Inferior parietal cortex (tissue), 1 donor: ENCODE measurements around the gene ZXDC.

ENCODE experiments used
- DNase-seq: peaks from one replicate; pipeline ENCODE4 v3.0.0-alpha.2; 2016; ENCODE audit errors: extremely low spot score

The ZXDC gene

DNA sequence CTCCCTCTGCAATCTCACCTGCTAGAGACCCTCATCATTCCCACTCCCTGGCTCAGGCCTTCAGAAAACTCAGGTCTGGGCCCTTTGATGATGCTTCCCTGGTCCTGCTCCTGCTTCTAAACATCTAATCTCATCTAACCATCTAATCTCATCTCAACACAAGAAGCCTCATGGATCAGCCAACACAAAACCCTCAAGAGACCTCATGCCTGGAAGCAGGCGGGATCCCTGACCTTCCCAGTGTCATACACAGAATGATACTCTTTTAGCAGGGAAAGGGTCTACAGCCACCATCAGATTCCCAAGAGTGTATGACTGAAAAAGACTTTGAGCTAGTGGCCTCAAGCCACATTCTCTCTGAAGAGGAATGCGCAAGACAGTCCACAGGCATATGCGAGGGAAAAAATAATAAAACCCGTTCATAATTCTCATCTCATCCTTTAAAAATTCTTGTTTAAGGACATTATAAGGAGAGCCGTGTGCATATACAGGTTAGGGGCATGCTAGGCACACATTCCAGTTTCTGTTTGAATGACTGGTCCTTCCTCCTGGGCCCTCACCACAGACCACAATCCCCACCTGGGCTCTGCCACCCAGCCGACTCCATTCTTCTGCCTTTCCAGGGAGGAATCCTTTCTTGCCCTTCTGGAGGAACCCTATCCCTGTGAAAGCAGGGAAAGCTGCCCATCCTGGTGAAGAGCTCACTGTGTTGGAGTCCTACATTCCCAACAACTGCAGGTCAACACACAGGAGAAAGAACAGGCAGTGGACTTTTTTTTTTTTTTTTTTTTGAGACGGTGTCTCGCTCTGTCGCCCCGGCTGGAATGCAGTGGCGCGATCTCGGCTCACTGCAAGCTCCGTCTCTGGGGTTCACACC lies 2.2 kb downstream of the ZXDC start:
- no peak for DNase-seq

DNA sequence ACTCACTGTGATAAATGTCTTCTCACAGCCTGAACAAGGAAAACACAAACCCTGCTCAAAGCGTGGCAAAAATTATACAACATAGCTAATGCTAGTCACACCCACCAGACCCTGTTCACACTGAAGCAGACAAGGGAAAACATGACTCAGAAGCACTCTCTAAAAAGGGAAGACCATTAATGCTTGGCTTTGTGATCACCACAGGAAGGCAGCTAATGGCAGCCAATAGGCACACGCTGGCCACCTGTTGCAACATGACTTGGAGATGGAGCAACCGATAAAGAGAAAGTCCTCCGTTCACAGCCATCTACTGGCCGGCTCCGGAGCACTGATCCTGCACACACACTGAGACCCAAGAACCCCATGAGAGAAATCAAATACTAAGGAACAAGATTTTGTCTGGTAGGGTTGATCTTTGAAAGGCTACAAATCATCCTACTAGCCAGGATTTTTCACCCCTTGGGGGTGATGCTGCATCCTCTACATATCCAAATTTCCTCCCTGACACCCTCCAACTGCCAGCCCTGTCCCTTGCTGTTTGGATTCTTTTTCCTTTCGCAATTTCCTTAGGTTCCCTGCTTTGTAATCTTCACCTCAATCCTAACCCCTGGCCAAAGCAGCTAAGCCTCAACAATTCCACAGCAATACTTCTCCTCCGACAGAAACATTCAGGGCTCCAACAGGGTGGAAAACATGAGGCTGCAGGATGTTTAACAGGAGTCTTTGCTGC lies 3.2 kb downstream of the ZXDC start:
- DNase-seq: peak; percentile 55

DNA sequence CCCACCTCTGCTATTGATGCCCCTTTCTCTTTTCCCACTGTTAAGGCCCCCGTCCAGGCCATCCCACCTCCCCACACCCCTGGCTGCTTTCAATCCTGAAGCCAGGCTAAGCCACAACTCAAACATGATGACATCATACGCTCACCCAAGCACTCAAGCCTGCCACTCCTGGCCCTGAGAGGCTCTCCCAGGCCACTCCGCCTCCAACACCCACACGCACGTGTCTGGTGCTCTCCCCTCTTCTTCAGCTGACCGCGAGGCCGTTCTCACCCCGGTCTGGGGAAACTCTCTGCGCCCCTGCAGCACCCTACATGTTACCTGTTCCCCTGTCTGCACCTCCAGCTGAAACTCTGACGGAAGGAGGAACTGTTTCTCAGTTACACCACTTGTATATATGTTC lies 6.2 kb downstream of the ZXDC start:
- DNase-seq: no peak

DNA sequence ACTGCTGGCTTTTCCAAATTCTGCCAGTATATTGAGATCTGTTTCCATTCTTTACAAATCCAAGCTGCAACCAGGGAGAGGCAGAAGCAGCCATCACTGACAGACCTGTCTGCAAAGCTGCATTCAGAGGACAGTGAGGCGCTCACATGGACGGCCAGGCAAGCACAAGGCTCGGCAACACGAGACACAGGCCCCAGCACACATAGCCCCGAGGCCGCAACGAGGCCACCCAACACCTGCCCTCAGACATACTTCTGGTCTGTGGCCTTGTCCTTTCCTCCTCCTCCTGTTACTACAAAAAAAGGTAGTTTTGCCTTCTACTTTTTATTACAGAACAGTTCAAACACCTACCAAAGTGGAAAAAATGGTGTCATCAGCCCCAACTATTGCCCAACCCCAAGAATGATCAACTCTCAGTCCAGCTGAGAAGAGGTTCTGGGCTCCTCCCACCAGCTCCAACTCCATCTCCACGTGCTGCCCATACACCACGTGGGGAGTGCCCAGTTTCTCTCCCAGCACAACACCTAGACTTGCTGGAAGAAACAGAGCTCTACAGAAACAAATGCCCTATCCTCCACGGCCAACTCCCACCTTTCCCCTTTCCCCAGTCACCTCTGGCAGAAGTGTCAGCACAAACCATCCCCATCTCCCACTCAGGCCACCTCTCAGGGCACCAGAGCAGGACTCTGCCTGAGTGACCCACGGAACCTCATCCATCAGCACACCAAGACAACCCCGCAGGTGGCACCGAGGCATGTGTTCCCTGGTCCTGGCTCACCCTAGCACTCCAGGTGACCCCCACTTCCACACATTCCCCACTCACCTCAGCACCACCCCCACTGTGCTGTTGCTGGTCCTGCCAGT lies 7.4 kb downstream of the ZXDC start:
- DNase-seq: no peak

DNA sequence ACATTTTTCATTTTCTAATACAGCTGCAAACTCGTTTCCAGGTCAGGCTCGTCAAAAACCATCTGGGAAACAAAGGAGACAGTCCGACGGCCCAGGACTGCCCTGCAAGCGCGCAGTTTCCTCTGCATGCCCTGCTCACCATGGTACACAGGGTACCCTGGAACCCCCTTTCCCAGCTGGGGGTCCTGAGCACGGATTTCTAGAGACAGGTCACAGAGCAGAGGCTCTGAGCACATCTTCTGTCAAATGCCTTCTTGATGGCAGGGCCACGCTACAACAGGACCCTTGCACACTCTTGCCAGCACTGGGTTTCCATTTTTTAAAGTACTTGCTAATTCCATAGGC lies 8.1 kb downstream of the ZXDC start:
- no peak for DNase-seq

DNA sequence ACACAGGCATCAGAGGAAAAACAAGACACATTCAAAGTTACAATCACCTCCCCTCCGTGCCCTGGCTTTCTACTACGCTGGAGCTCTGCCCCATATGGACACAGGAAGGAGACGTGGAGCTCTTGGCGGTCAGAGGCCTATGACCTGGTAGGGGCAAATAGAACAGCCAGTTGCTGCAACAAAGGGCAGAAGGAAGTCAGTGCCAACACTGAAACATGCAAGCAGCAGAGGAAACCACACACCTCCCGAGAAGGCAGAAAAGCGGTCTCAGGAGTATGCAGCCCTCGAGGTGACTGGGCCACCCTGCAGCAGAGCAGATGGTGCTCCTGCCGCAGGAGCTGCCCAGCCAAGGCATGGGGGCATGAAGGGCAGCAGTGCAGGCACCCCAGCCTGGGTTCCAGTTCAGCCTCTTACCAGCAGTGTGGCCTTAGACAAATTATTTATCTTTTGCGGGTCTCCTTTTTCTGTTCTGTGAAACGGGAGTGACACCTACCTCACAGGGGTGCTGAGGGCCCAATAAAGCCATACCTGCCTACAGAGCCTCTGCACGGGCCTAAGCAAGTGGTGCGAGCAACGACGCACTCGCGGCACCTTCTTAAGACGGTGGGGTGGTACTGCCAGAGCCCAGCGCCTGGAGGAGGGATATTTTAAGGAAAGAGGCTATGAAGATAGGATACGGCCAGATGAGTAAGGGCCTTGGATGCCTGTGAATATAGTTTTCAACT lies 8.6 kb downstream of the ZXDC start:
- DNase-seq: no peak

DNA sequence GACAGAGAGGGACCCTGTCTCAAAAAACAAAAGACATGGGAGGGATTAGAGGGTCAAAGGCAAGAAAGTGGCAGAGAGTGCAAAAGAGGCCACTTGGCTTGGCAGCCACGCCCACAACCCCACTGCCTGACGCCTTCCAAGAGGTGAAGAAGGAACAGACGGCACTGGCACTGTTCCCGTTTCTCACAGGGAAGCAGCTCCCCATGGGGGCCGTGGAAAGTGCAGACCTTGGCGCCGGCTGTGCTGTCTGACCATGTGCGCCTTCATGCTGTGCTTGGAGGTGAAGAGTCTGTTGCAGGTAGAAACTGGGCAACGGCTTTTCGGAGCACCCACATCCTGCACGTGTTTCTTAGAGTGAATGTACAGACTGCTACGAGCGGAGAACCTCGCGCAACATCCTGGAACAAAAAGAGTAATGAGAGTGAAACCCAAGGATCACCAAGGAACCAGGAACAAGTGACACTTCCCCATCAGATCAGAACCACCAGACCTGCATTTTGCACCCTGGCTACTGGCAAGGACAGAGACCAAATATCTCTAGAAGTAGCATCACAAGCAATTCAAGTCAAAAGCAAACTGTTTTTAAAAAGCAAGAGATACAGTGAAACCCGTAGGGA lies 9.7 kb downstream of the ZXDC start:
- DNase-seq: no peak

DNA sequence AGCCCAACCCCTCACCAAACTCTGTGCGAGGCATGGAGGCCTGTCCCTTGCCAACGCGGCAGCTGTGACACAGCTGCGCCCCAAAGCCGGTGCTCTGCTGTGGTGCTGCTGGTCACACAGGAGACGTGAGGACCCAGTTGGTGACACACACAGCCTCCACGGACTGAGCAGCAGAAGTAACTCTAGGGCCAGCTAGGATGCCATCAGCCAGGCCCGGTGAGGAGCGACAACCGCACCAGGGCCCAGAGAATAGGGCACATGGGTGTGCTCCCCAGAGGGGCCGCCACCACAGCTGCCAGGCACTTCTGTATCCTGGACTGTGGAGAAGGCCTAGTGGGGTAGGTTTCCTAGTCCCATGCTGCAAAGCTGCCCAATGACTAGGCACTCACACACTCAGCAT lies 10.7 kb downstream of the ZXDC start:
- no peak for DNase-seq

DNA sequence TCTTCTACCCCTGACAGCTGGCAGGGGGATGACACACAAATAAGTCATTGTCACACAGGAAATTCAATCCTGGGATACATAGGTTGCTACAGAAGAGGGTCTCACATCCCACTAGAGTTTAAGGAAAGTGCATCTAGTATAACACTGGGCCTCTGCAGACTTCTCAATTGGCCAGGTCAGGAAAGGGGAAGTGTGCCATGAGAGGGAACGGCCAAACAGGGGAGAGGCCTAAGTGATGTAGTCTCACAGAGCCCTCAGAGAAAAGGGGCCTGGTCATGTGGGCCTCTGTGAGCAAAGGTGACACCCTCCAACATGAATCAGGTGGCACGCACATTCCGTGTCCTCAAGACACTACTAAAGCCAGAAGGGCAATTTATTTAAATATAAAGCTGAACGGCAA lies 11.2 kb downstream of the ZXDC start:
- no peak for DNase-seq

DNA sequence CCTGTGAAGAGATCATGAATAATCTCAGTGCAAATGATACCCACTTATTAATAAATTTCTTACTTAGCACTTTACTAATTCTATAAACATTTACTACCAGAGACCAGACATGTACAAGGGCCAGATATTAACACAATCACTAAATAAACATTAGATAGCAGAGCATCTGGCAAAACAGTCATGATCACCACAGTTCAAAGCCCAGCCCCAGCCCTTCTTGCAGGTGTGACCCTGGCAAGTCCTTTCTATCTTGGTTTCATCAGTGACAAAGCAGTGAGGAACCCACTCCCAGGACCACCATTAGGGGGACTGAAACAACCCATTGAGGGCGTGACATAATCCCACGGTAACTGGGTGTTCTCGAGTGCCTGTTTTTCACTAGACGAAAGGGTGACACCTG lies 11.6 kb downstream of the ZXDC start:
- no peak for DNase-seq

DNA sequence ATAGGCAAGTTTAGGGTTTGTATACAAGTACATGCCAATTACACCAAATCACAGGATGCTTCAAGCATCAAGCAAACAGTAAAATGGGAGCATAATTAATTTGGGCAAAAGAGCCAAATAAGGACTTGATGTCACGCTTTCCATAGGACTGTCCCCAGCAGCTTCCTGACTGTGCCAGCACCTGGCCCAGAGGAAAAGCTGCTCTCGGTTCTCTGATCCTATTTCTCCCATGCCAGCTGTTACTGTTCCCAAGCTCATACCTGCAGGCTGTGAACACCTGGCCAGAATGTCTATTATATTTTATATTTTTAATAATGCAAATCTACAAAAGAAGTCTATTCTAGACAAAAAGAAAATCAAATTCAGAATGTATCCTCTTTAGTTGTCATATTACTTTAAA lies 12.2 kb downstream of the ZXDC start:
- no peak for DNase-seq

DNA sequence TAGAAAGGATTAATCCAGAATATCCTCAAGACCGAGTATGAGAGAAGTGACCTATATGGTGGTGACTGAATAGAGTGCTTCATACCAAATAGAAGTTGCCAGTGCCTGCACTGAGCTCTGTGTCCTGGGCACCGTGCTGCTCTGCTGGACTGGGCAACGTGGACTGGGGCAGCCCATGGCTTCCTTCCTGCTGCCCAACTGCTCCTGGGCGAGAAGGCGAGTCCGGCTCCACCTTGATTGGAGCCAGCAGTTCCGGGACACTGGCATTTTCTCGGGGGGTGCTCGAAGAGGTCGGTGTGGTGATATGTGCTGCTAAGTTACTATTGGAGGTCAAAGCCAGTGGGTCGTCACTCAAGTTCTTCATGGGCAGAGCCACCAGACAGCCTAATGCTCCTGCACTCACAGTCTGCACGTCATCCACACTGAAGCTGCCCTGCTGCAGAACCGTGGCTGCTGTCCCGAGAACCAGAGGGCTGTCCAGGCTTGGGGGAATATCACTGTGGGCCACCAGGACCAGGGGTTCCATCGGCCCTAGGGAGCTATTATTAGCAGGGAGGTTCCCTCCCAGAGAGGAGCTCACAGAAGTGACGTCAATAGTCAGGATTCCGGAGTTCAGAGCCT lies 14.1 kb downstream of the ZXDC start:
- no peak for DNase-seq

DNA sequence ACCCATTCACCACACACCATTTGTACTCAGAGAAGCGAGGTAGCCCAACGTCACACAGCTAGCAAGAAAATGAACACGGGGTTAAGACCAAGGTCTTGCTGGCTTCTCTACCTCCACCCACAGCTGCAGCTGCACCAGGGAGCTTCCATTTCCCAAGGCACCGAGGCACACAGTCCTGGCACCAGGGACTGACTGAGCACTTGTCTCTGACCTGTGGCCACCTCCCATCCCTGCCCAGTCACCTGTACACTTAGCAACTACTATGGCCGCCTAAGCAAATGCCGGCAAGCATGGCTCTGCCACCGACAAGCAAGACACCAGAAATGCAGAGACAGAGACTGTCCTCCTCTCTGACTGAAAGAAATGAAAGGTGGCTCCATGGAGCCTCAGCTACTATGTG lies 15.3 kb downstream of the ZXDC start:
- no peak for DNase-seq

DNA sequence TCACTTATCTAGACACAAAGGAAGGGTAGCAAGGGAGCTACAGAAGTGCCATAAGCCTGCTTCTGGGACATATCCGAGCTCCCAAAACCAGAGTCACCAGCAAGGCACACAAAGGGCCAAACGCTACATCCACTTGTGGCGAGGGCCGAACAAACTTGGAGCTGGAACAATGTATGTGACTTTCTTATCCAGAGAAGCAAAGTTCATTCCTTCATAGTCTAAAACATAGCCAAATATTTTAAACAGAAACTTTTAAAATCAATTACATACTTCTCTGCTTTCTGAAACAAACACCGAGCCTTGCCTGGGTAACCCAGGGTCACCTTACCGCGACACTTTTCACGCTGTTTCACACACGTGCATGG lies 15.9 kb downstream of the ZXDC start:
- DNase-seq: no peak

DNA sequence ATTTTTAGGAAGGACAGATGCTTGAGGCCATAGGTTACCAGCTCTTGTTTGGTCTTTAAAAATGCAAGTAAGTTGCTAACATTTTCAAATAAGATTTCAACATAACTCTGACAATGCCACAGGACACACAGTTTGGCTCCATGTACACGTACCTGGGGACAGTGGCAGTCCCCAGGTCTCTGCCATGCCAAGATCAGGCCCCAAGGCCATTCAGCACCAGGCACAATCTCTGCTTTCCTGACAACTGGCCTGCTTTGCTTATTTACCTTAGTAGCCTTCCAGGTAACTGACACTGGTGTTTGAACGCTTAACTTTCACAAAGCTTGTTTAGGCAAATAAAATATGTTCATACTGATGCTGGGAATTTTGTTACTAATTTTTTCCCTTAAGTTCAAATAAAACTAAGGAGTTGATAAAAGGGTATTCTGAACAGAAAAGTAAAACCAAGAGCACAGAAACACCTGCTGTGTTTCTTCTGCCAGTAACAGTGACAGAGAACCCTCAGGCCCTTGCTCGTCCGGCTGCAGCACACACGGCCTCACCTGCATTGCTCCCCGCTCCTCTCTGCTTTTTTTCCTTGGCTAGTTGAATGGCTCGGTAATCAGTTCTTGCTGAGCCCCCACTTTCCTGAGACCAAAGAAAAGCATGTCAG lies 16.5 kb downstream of the ZXDC start:
- DNase-seq: no peak

DNA sequence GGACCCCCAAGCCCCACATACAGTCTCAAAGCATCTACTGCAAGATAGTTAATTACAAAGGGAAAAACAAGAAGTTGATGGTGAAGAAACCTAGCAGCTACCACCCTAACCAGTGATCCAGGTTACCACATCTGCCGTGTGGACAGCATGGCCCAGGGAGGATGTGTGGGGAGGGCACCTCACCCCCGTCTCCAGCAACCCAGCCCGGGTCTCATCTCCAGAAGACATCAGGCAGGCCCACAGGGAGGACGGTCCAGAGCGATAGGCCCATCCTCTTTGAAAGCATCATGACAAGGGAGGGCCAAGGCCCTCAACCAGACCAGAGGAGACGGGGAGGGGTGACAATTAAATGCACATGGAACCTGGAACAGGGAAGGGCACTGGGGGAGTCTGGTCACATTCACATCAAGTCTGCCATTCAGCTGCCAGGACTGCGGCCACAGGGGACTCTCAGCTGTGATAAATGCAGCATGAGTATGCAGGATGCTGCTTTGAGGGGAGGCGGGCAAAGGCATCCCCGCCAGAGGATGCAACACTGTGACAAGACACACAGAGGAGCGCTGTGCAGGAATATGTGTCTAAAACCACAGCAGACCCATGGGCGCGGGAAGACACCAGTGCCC lies 18.8 kb downstream of the ZXDC start:
- DNase-seq: no peak

DNA sequence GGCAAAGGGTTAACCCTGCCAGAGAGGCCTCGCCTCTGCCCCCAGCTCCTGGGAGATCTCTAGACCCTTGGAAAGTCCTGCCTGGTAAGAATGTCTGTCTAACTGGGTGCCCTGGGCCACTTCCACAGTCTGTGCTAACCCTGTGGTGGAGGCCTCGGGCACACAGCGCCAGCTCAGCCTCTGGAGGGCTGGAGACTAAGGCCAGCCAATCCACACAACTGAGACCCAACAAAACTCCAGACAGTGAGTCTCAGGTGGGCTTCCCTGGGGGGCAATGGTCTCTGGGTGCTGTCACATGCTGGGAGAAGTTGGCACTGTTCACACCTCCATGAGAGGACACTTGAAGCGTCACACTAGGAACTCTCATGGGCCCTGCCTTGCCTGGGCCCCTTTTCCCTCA lies 19.5 kb downstream of the ZXDC start:
- DNase-seq: no peak

DNA sequence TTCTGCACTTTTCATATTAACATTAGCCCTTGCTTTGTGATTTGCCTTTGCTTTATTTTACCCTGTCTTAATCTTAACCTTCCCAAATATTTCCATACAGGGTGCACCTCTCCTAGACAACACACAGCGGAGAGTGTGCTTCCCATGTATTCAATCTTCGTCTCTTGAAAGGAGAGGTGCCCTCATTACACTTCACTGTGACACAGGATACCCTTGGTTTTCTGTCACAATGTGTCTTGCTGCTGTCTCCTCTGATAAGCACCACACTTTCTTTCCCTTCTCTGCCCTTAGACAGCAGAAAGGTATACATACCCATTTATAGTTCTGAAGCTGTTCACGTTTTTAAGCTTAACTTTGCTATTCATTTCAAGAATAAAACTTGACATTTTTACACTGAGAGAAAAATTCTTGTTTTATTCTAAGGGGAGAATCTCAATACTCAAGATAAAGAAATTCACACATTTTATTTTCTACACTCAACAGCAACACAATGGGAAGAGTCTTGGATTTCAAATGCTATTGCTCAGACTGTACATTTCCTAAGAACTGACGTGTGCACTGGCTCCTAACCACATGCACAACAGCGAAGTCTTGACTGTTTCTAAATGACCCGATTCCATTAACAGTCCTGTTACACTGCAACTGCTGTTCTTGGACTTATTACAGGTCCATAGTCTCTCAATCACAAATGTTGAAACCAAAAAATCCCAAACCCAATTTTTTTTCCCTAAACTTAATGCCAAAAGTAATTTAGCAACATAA lies 21.1 kb downstream of the ZXDC start:
- no peak for DNase-seq

DNA sequence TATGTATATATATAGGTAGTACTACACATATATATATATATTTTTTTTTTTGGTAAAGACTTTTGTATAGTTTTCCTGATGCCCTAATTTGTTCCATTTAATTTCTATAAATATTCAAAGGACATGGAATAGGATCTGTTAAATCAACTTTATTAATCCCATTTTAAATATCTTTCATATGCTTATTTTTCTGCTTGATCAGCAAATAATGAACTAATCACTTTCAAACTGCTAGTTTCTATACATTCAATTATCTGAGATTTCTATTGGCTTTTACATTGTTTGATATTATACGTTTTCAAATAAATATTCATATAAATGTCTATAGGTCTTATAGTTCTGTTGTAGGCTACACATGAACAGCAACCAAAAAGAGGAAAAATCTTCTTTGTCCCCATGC lies 21.7 kb downstream of the ZXDC start:
- DNase-seq: no peak
